Ureter (tissue), 1 donor: ENCODE results near the gene OLIG3. TPM values are rescaled to one million over a fixed set of nuclear protein-coding genes. Genes with fewer than 3 reads are reported as not detected.

Experiments used
- DNase-seq: peaks from one replicate; pipeline ENCODE4 v3.0.0-alpha.2; 2020; ENCODE audit warnings: low spot score
- total RNA-seq: library from RNA; stranded (reverse); gene quantifications from one replicate; pipeline ENCODE4 v1.2.4, GENCODE V29; 2023
- donor health status: DM: yes; HTN: yes; CAD: no.

The OLIG3 gene
- total RNA-seq: not detected

- no peak for DNase-seq
These were observed at the start of gene OLIG3 for GRCh38 chr6:137494281-137494987. TSS of gene OLIG3 (minus strand) at chr6:137494394. CDS start at chr6:137494170, 224 bp downstream.

- DNase-seq: no peak
These were observed 48.9 kb upstream of the OLIG3 start for GRCh38 chr6:137543114-137543513.

- no peak for DNase-seq
These were observed 48.5 kb upstream of the OLIG3 start for GRCh38 chr6:137542713-137543112.

GRCh38 chr6:137541534-137542063 lies 47.4 kb upstream of the OLIG3 start:
- DNase-seq: no peak

GRCh38 chr6:137536104-137536773 lies 42.0 kb upstream of the OLIG3 start:
- no peak for DNase-seq

- no peak for DNase-seq
These were observed 37.3 kb upstream of the OLIG3 start for GRCh38 chr6:137531376-137532092.

GRCh38 chr6:137530404-137530803 lies 36.2 kb upstream of the OLIG3 start:
- DNase-seq: no peak

- no peak for DNase-seq
These were observed 28.6 kb upstream of the OLIG3 start for GRCh38 chr6:137522831-137523230.

GRCh38 chr6:137522198-137522798 lies 28.1 kb upstream of the OLIG3 start:
- no peak for DNase-seq

- DNase-seq: no peak
These were observed 26.3 kb upstream of the OLIG3 start for GRCh38 chr6:137520520-137520919.

GRCh38 chr6:137519629-137520176 lies 25.5 kb upstream of the OLIG3 start:
- no peak for DNase-seq

GRCh38 chr6:137518386-137518983 lies 24.3 kb upstream of the OLIG3 start:
- no peak for DNase-seq

- DNase-seq: no peak
These were observed 20.2 kb upstream of the OLIG3 start for GRCh38 chr6:137514418-137514817.

GRCh38 chr6:137512757-137513605 lies 18.8 kb upstream of the OLIG3 start:
- DNase-seq: no peak

GRCh38 chr6:137510923-137511322 lies 16.7 kb upstream of the OLIG3 start:
- DNase-seq: no peak

- DNase-seq: no peak
These were observed 4.4 kb upstream of the OLIG3 start for GRCh38 chr6:137498481-137499190.

- no peak for DNase-seq
These were observed 3.7 kb upstream of the OLIG3 start for GRCh38 chr6:137497721-137498463.

GRCh38 chr6:137496909-137497720 lies 2.9 kb upstream of the OLIG3 start:
- DNase-seq: no peak
